ENCODE measurements around the gene CTNNA1. TPM values are rescaled to one million over a fixed set of nuclear protein-coding genes. Genes with fewer than 3 reads are reported as not detected.

CTNNA1 gene
- total RNA-seq, 1 experiment from 2014 or later = 392 TPM

- no peak for TF ChIP-seq CTCF (IDR thresholded peaks at IDR 0.05; ENCODE audit: insufficient read depth in 1 of 2, low read depth in 1 of 2, low read length in 1 of 2, severe bottlenecking in 1 of 2, unreplicated experiment in 1 of 2)
- Mint-ChIP-seq H3K36me3 (ENCODE audit: insufficient read depth, unreplicated experiment) (peaks cover 38% of the 10 kb centered on the region), H3K27ac (ENCODE audit: unreplicated experiment) (no peak overlapping the region), H3K27me3 (ENCODE audit: insufficient read depth, unreplicated experiment) (no peaks in the 10 kb centered on the region), H3K9me3 (ENCODE audit: unreplicated experiment) (no peaks in the 10 kb centered on the region), H3K4me1 (ENCODE audit: low read depth, unreplicated experiment) (peaks cover 27% of the 10 kb centered on the region), H3K4me3 (ENCODE audit: unreplicated experiment) (no peak overlapping the region)
- Histone ChIP-seq H3K27me3 (replicated peaks; ENCODE audit: control insufficient read depth, insufficient read depth, low read length) (no peaks in the 10 kb centered on the region), H3K4me3 (ENCODE audit: low read depth, low read length) (no peak overlapping the region), H3K9me3 (no peaks in the 10 kb centered on the region), H3K36me3 (ENCODE audit: control insufficient read depth, insufficient read depth, low read length) (no peaks in the 10 kb centered on the region; the same call in 1 of the 2 replicates), H3K4me1 (peaks cover 28% of the 10 kb centered on the region)
- CTCF ChIA-PET = no interaction called here
- no TSS peak for BruUV-seq (replicated peaks)
- POLR2A ChIA-PET = no interaction called here
- intact Hi-C loops (cut with micrococcal nuclease; ENCODE audit: unreplicated experiment) = loop anchor here (10.0 kb wide), 1 partner anchor 261 kb away; no protein-coding TSS in a partner anchor
- DNase-seq = no peak
Measured at GRCh38 chr5:138874241-138874640, 121.0 kb downstream of the CTNNA1 start.

GRCh38 chr5:138874771-138875551, 121.7 kb downstream of the CTNNA1 start, which contains the start of gene LRRTM2:
TSS of gene LRRTM2 (minus strand) at chr5:138875335. CDS start at chr5:138874911, 424 bp downstream.
- ChIA-PET CTCF (no interaction called here), POLR2A (no interaction called here)
- Mint-ChIP-seq H3K27ac (ENCODE audit: unreplicated experiment) (no peak within 1 kb of the TSS), H3K36me3 (ENCODE audit: insufficient read depth, unreplicated experiment) (peaks cover 45% of the 10 kb centered on the region), H3K9me3 (ENCODE audit: unreplicated experiment) (no peaks in the 10 kb centered on the region), H3K4me3 (ENCODE audit: unreplicated experiment) (no peak within 1 kb of the TSS), H3K27me3 (ENCODE audit: insufficient read depth, unreplicated experiment) (no peaks in the 10 kb centered on the region), H3K4me1 (ENCODE audit: low read depth, unreplicated experiment) (peaks cover 20% of the 10 kb centered on the region)
- BruUV-seq (replicated peaks) = no TSS peak
- Histone ChIP-seq H3K27me3 (replicated peaks; ENCODE audit: control insufficient read depth, insufficient read depth, low read length) (no peaks in the 10 kb centered on the region), H3K36me3 (ENCODE audit: control insufficient read depth, insufficient read depth, low read length) (no peaks in the 10 kb centered on the region; the same call in 1 of the 2 replicates), H3K9me3 (no peaks in the 10 kb centered on the region), H3K4me3 (ENCODE audit: low read depth, low read length) (no peak within 1 kb of the TSS), H3K4me1 (peaks cover 22% of the 10 kb centered on the region)
- no peak for TF ChIP-seq CTCF (IDR thresholded peaks at IDR 0.05; ENCODE audit: insufficient read depth in 1 of 2, low read depth in 1 of 2, low read length in 1 of 2, severe bottlenecking in 1 of 2, unreplicated experiment in 1 of 2)
- intact Hi-C loops (cut with micrococcal nuclease; ENCODE audit: unreplicated experiment) = loop anchor here (10.0 kb wide), 1 partner anchor 260 kb away; no protein-coding TSS in a partner anchor
- DNase-seq = no peak

- H3K9me3 ChIP-seq = no peaks in the 10 kb centered on the region
- intact Hi-C loops (cut with micrococcal nuclease; ENCODE audit: unreplicated experiment) = loop anchor here (10.0 kb wide), 1 partner anchor 259 kb away; no protein-coding TSS in a partner anchor
- H3K4me3 Mint-ChIP-seq (ENCODE audit: unreplicated experiment) = no peak overlapping the region
- H3K27me3 Mint-ChIP-seq (ENCODE audit: insufficient read depth, unreplicated experiment) = no peaks in the 10 kb centered on the region
- ChIA-PET POLR2A (no interaction called here), CTCF (no interaction called here)
- peaks cover 16% of the 10 kb centered on the region for H3K4me1 Mint-ChIP-seq (ENCODE audit: low read depth, unreplicated experiment)
- no peaks in the 10 kb centered on the region; the same call in 1 of the 2 replicates for H3K36me3 ChIP-seq (ENCODE audit: control insufficient read depth, insufficient read depth, low read length)
- BruUV-seq (replicated peaks) = no TSS peak
- H3K4me1 ChIP-seq = peaks cover 17% of the 10 kb centered on the region
- peaks cover 51% of the 10 kb centered on the region for H3K36me3 Mint-ChIP-seq (ENCODE audit: insufficient read depth, unreplicated experiment)
- no peak for DNase-seq
- H3K4me3 ChIP-seq (ENCODE audit: low read depth, low read length) = no peak overlapping the region
- TF ChIP-seq CTCF (IDR thresholded peaks at IDR 0.05; ENCODE audit: insufficient read depth in 1 of 2, low read depth in 1 of 2, low read length in 1 of 2, severe bottlenecking in 1 of 2, unreplicated experiment in 1 of 2) = no peak
- H3K27me3 ChIP-seq (replicated peaks; ENCODE audit: control insufficient read depth, insufficient read depth, low read length) = no peaks in the 10 kb centered on the region
- H3K9me3 Mint-ChIP-seq (ENCODE audit: unreplicated experiment) = no peaks in the 10 kb centered on the region
- no peak overlapping the region for H3K27ac Mint-ChIP-seq (ENCODE audit: unreplicated experiment)
Measured at GRCh38 chr5:138875552-138875875, 122.3 kb downstream of the CTNNA1 start.
